ENCODE data around the gene SLC16A11.

Gene SLC16A11

GRCh38 chr17:7025245-7025644 lies 18.6 kb downstream of the SLC16A11 start:
- no peak for DNase-seq

GRCh38 chr17:7024402-7024785 lies 19.5 kb downstream of the SLC16A11 start:
- no peak for DNase-seq

- DNase-seq: peak; percentile 92 to 95
These were observed 20.1 kb downstream of the SLC16A11 start for GRCh38 chr17:7023576-7024401.

GRCh38 chr17:7022781-7023571 lies 20.9 kb downstream of the SLC16A11 start, which contains the start of gene BCL6B:
BCL6B (plus strand) TSS chr17:7023050; CDS start chr17:7023672, 622 bp downstream.
- DNase-seq: no peak

GRCh38 chr17:7021993-7022778 lies 21.7 kb downstream of the SLC16A11 start:
- DNase-seq: peak; percentile 65 to 80

- DNase-seq: no peak
These were observed 22.8 kb downstream of the SLC16A11 start for GRCh38 chr17:7020894-7021664.

GRCh38 chr17:7019839-7020519 lies 23.9 kb downstream of the SLC16A11 start:
- DNase-seq: no peak

- no peak for DNase-seq
These were observed 24.5 kb downstream of the SLC16A11 start for GRCh38 chr17:7019367-7019766.

GRCh38 chr17:7018331-7018964 lies 25.4 kb downstream of the SLC16A11 start:
- no peak for DNase-seq

- no peak for DNase-seq
These were observed 26.1 kb downstream of the SLC16A11 start for GRCh38 chr17:7017827-7018200.

- no peak for DNase-seq
These were observed 26.7 kb downstream of the SLC16A11 start for GRCh38 chr17:7016886-7017826.

GRCh38 chr17:7016418-7016817 lies 27.5 kb downstream of the SLC16A11 start:
- DNase-seq: no peak

- peak; percentile 59 to 79 for DNase-seq
These were observed 28.6 kb downstream of the SLC16A11 start for GRCh38 chr17:7014995-7015958.

- DNase-seq: peak; percentile 96 to 98
These were observed 29.5 kb downstream of the SLC16A11 start for GRCh38 chr17:7014261-7014994.

GRCh38 chr17:7011942-7012254 lies 32.0 kb downstream of the SLC16A11 start:
- no peak for DNase-seq

- DNase-seq: no peak
These were observed 32.5 kb downstream of the SLC16A11 start for GRCh38 chr17:7011415-7011814.

- DNase-seq: no peak
These were observed 33.4 kb downstream of the SLC16A11 start for GRCh38 chr17:7010523-7010922.

- no peak for DNase-seq
These were observed 36.7 kb downstream of the SLC16A11 start for GRCh38 chr17:7007143-7007542.

Measured in stimulated activated CD4-positive, alpha-beta T cell treated with anti-CD3 and anti-CD28 coated beads, Interleukin-4, amount 100 ng/mL, for 4 hours (primary cell).